ENCODE results near the gene STEEP1. TPM values are rescaled to one million over a fixed set of nuclear protein-coding genes. Genes with fewer than 3 reads are reported as not detected.
"Not testable (repeated sequence)": the region's sequence is repeated elsewhere in the genome, so short reads cannot be mapped to it uniquely, and the experiment has no call there.

STEEP1 gene
- total RNA-seq, 1 donor from 2014 or later = 12.6 TPM

GRCh38 chrX:119497185-119497584, 68.0 kb downstream of the STEEP1 start:
- ATAC-seq = no peak
- no peak for DNase-seq (ENCODE audit: missing footprints)
- intact Hi-C loops (cut with DNase I) = no loop called here

DNA sequence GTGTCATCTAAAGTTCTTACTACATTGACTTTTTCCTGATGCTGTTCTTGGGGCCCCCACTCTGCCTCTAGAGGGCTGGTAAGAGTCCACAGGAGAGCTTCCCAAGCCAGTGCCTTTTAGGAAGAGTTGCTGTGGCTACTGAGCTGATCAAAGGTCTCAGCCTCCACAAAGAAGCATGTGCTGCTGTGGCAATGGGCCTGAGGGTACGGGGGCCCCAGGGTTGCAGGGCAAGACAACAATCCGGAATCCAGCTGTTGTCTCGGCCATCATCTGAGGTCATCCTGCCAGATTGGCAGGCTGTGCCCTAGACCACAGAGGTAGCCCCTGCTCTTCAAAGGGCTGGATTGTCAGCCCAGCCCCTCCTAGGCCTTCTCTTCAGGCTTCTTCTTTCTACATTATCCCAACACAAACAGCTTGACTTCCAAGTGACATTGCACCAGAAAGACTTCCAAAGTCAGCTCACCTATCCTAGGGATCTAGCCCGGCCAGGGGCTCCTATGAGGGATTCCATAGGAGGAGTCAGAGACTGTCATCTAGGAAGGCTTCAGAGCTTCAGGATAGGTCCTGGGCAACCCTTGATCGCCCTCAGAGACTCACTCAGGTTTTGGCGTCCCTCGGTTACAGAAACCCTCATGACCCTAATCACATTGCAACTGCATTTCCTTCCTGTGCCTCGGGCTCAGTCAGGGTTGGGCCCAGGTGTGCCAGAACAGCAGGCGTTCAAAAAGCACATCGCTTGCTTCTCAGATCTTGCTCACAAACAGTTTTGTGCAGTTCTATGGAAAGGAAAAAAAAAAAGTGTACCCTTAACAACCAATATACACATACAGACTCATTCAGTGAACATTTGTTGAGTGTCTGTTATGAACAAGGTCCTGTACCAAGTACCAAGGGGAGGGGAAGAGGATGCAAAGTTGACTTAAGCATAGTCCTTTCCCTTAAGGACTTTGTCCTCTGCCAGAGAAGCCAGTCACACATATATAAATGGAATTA, 69.2 kb downstream of the STEEP1 start:
- no peak for DNase-seq (ENCODE audit: missing footprints)
- intact Hi-C loops (cut with DNase I) = no loop called here
- no peak for ATAC-seq

GRCh38 chrX:119493851-119494495, 71.2 kb downstream of the STEEP1 start:
- intact Hi-C loops (cut with DNase I); DNase-seq (ENCODE audit: missing footprints); ATAC-seq: not testable (repeated sequence)

GRCh38 chrX:119492463-119492862, 72.7 kb downstream of the STEEP1 start:
- ATAC-seq (no peak), DNase-seq (ENCODE audit: missing footprints) (no peak)
- intact Hi-C loops (cut with DNase I) = no loop called here

- ATAC-seq = no peak
- intact Hi-C loops (cut with DNase I) = loop anchor here (2.0 kb wide), 1 partner anchor 23 kb away; no protein-coding TSS in a partner anchor
- no peak for DNase-seq (ENCODE audit: missing footprints)
These were observed 75.8 kb downstream of the STEEP1 start for GRCh38 chrX:119489212-119490074.

- intact Hi-C loops (cut with DNase I) = loop anchor here (2.0 kb wide), 1 partner anchor 24 kb away; no protein-coding TSS in a partner anchor
- ATAC-seq (no peak), DNase-seq (ENCODE audit: missing footprints) (peak; percentile 35)
These were observed 76.5 kb downstream of the STEEP1 start for GRCh38 chrX:119488749-119489148.

Other genes with a start within 250 kb of the STEEP1 start
- gene SLC25A43, start 166.1 kb downstream of the STEEP1 start, total RNA-seq = 2.2 TPM
- gene SLC25A5, start 97.0 kb downstream of the STEEP1 start, total RNA-seq = 168 TPM
- gene UBE2A, start 9.2 kb upstream of the STEEP1 start, total RNA-seq = 66.3 TPM
- gene NKRF, start 41.0 kb upstream of the STEEP1 start, total RNA-seq = 4.2 TPM
- 10.1 TPM for gene SEPTIN6, start 127.8 kb upstream of the STEEP1 start, total RNA-seq
- 0.41 TPM for gene SOWAHD, start 193.2 kb upstream of the STEEP1 start, total RNA-seq
- 1,140 TPM for gene RPL39, start 226.2 kb upstream of the STEEP1 start, total RNA-seq

Data from Right ventricle myocardium inferior (tissue), 1 donor.